Loucy (cell line): Measurements from ENCODE around the gene MRPS9.

Source experiments
- CTCF ChIP-seq: fragments of 200-600 bp; sonication (generic); conservative IDR thresholded peaks from 2 replicates; pipeline ENCODE4 v1.5.1; 2014; ENCODE audit warnings: mild to moderate bottlenecking, antibody characterized with exemption, low read length
- EZH2phosphoT487 ChIP-seq: fragments of 200-600 bp; IDR thresholded peaks from 2 replicates; pipeline ENCODE4 v1.6.1; 2018; ENCODE audit warnings: antibody characterized with exemption, mild to moderate bottlenecking, moderate library complexity, borderline replicate concordance

- no peak for TF ChIP-seq CTCF
- no peak for TF ChIP-seq EZH2phosphoT487
Measured at GRCh38 chr2:105104208-105104731, 66.4 kb downstream of the MRPS9 start.
